LNCAP (cell line): ENCODE data around the gene TOX3.

ENCODE experiments used
- TF ChIP-seq, protein P1 (sequence below): fragments of 450-650 bp; IDR thresholded peaks from 2 replicates; pipeline ENCODE4 v1.5.1; 2017; ENCODE audit warnings: mild to moderate bottlenecking

The TOX3 gene

DNA sequence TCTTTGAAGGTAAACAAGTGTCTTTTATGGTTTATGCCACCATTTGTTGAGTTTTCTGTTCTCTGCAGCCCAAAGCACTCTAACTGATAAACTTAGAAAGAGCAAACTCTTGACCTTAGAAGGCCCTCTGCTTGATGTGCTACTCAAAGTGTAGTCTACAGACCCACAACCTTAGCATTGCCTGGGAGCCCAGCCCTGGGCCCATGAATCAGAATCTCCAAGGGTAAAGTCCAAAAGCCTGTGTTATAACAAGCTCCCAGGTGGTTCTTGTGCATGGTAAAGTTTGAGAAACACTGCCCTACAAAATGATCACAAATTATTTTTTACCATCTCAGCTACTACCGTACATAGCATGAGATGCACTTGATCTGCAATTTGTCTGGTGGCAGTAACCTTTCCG, 6.0 kb downstream of the TOX3 start:
- TF ChIP-seq, protein P1, sequence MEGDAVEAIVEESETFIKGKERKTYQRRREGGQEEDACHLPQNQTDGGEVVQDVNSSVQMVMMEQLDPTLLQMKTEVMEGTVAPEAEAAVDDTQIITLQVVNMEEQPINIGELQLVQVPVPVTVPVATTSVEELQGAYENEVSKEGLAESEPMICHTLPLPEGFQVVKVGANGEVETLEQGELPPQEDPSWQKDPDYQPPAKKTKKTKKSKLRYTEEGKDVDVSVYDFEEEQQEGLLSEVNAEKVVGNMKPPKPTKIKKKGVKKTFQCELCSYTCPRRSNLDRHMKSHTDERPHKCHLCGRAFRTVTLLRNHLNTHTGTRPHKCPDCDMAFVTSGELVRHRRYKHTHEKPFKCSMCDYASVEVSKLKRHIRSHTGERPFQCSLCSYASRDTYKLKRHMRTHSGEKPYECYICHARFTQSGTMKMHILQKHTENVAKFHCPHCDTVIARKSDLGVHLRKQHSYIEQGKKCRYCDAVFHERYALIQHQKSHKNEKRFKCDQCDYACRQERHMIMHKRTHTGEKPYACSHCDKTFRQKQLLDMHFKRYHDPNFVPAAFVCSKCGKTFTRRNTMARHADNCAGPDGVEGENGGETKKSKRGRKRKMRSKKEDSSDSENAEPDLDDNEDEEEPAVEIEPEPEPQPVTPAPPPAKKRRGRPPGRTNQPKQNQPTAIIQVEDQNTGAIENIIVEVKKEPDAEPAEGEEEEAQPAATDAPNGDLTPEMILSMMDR: no peak

DNA sequence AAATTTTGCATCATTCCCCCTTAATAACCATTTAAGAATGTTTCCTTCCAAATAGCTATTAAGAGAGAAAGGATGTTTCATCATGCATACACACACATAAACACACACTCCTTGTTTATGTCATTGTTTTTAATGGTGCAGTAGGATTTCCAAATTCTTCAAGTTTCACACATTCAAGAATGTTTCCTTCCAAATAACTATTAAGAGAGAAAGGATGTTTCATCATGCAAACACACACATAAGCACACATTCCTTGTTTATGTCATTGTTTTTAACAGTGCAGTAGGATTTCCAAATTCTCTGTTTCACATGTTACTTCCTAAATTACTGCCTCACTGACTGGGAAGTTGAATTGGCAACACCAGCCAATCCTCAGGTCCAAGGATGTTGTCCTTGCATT, 7.8 kb downstream of the TOX3 start:
- TF ChIP-seq, protein P1: no peak

DNA sequence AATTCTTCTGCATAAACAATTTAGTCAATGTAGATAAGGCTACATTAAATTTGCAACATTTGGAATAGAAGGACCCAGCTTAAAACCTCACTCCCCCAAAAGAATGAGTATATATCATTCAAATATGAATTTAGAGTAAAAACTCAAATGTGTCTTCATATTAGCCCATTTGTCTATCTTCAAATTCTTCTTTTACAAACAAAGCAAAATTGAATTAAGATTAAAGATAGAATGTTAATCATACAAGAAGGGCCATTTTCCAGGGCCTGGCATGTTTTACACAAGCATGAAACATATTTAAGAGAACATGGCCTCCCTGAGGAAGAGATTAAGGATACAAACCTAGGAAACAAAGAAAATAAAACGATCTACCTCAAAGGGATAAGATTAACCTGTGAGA, 8.4 kb downstream of the TOX3 start:
- TF ChIP-seq, protein P1: no peak

DNA sequence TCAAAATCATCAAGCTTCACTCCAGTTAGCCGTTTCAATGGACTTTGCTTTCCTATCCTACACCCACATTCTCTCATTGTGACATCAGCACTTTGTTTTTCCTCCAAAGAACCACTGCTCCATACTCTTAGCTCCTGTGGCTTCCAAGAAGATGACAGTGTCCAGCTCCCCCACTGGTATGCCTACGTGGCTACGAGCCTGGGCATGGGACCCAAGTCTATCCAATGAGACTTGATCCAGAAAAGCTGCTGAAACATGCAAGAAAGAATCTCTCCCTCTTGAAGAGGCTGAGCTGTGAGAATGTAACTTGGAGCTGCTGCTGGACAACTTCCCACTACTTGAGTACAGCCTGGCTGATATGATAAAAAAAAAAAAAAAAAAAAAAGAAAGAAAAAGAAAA, 9.4 kb downstream of the TOX3 start:
- TF ChIP-seq, protein P1: no peak

DNA sequence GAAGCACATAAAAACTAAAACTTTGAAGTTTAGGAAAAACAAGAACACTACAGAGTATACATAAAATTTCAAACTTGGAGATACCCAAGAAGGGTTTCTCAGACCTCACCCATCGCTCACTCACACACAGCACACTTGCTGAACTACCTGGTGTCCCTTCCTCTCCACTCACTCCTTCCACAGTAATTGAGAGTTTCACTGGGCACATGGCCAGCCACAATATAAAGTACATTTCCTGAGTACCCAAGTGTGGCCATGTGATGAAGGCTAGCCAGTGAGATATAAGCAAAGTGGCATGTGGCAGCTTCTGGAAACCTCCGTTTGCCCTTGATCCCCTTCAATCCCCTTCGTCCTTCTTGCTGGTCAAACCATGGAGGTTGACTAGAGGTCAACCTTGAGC, 11.9 kb downstream of the TOX3 start:
- TF ChIP-seq, protein P1: no peak

DNA sequence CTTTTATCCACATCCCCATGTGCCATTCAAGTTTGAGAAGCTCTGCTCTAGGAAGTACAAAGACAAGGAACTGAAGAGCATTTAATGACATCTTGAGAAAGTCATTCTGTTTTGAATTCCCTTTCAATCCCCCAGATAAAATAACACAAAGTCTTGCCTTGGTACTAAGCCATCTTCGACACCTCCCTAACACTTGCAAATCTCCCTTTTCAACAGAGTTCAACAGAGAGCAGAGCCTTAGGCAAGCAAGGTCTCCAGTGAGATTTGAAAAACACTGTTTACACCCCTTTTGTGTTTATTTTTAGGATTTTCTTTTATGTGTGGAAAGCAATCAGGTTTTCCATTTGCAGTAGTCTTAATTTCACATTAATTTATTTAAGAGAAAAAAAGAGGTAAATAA, 13.6 kb downstream of the TOX3 start:
- TF ChIP-seq, protein P1: no peak

DNA sequence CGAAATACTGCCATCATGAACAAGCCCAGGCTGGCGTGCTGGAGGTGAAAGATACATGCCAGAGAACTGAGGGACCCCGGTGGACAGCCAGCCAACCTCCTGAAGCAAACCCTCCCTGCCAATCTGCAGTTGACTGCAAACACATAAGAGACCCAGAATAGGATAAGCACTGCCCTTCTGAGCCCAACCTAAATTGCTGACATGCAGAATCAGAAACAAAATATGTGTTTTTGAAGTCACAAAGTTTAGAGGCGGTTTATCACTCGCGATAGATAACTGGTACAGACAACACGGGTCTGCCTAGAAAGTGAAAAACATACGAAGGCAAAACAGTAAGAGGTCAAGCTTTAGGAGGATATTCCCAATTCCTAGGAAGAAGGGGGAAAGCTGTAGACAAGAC, 14.6 kb downstream of the TOX3 start:
- TF ChIP-seq, protein P1: no peak

DNA sequence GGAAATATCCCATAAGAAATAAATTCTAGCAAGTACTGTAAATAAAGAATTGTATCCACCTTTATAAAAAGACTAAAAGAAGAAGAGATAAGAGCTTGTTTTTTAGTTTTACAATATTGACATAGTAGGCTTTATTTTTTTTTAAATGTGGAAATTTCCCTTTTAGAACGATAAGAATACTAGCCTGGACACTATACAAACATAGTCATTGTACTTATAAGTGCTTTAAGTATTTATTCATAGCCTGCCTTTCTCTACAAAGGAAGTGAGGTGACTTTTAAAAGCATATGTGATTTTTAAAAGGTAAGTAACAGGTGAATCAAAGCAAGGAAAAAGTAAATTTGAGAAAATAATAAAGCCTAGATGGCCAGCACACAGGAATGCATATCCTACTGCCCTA, 17.7 kb downstream of the TOX3 start:
- TF ChIP-seq, protein P1: no peak
